Limb (tissue), 2 donors: Measurements from ENCODE around the gene ZMIZ1.

ENCODE experiments used
- DNase-seq, 2 donors: peaks; one replicate each; pipeline ENCODE4 v3.0.0-alpha.2; 2016; ENCODE audit errors: extremely low spot score in 2 of 2

Gene ZMIZ1

DNA sequence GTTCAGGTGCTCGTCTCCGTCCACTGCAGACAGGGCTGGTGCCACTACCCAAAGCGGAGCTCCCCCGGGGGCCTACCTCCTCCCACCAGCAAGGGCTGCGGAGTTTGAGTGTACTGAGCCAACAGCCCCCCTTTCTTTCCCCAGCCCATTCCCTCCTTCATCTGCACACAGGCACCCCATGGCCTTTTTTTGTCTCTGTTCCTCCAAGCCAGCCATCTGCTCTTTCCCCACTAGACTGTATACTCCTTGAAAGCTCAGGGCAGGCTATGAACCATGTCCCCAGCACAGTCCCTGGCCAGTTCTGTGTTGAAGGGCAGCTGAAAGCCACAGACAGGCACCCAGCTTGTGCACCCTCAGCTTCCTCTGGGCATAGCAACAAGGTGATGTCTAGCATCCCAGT is 99.4 kb downstream of the ZMIZ1 start:
- no peak for DNase-seq

DNA sequence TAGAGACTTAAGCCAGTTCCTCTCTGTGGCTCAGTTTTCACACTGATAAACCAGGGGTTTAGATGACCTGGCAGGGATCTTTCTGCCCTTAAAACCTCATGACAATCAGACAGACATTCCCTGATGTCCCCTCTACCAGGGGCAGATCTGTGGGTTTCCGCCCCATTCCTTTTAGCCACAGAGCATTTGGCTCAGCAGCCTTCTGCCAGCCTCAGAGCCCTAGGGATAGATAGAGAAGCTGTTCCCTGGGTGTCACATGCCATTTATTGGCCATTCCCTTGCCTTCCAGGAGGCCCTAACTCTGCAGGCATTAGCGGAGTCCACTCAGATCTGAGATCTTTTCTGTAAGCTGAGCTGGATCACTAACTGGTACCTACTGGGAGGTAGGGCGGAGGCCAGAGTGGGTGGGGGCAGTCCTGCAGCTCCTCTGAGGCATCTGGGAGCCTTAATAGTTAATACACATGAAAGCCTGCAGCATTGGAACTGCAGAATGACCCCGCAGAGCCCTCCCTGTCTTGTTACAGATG is 101.5 kb downstream of the ZMIZ1 start:
- DNase-seq: no peak

DNA sequence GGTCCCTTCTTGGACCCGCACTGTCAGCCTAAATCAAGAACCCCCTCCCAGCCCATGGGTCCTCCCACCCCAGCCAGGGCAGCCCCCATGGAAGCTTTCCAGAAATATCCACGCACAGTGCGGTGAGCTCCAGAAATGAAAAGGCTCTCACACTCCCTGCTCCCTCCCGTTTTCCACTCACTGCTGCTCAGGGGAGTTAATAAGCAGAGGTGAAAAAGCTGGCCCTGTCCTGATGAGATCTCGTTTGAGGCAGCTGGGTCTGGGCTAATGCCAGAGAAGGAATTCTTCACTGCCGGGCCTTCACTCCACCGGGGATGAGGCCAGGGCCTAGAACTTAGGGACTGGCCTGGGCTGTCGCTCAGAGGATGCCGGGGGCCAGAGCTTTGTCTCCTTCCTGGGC is 102.2 kb downstream of the ZMIZ1 start:
- DNase-seq: peak in 1 of 2 donors; percentile 49

DNA sequence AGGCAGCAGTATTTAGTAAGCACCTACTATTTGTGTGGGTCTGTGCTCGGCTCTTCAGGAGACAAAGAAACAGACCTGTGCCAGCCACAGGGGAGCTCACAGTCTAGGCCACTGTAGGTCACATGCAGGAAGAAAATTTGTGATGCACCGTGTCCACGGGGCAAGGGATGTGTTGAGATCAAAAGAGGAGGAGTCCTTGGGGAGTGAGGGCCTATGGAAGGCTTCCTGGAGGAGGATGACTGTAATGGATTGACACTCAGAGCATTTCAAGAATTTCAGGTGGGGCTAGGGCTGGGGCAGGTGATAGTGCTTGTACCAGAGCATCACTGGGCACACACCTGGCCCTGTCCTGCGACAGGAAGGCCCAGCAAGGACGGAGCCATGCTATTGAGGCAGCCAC is 102.7 kb downstream of the ZMIZ1 start:
- DNase-seq: no peak

DNA sequence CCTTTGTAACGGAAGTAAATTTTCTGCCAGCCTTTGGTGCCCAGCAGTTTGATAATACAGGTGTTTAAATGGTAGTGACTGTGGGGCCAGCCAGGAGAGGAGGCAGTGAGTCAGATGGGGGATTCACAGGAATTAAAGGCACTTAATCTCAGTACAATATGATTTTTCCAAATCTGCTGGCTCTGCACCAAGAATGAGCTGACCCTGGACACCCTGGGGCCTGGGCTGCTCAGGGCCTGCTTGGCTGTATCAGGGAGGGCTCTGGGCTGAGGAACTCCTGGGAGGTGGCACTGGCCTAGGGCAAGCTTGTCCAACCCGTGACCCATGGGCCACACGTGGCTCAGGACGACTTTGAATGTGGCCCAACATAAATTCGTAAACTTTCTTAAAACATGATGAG is 104.1 kb downstream of the ZMIZ1 start:
- no peak for DNase-seq

DNA sequence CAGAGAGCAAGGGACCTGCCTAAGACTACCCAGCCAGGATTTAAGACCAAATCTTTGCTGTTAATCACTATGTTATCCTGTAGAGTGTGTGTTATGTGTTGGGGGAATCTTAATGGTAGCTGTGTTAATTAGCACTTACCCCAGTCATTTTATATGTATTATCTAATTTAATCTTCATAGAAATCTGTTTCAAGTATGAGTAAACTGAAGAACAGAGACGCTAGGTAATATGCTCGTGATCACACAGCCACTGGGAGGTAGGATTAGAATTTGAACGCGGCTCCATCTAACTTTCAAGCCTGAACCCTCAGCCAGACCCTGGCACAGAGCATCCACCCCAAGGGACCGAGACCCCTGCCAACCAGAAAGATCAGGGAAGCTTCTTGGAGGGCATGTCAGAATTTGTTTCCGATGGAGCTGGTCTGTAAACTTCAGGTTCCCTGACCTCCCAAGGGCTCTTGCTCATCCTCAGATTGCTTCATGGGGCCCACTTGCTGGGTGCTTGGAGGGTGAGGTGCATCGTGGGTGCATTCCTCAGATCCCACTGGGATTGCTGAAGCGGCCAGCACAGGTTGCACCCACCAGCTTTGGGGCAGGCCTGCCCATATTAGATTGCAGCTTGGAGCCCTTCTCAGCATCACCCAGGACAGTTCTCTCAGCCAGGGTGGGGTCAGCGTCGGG is 105.0 kb downstream of the ZMIZ1 start:
- DNase-seq: no peak

DNA sequence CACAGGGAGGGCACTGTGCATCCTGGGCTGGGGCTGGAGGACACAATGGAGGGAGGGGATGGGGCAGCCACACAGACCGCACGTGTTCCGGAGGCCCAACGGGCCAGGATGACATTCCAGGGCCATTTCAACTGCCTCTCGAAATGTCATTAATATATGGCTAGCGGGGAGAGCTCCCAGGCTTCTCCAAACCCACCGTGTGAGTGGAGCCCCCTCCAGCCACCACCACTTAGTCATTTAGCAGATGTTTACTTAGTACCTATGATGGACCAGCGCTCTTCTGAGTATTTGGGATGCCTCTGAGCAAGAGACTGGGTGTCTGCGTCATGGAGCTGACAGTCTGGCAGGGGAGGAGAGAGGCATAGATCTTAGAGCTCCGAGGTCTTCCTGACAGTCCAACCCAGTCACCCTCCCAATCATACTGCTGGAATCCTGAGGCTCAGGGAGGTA is 107.3 kb downstream of the ZMIZ1 start:
- DNase-seq: no peak

DNA sequence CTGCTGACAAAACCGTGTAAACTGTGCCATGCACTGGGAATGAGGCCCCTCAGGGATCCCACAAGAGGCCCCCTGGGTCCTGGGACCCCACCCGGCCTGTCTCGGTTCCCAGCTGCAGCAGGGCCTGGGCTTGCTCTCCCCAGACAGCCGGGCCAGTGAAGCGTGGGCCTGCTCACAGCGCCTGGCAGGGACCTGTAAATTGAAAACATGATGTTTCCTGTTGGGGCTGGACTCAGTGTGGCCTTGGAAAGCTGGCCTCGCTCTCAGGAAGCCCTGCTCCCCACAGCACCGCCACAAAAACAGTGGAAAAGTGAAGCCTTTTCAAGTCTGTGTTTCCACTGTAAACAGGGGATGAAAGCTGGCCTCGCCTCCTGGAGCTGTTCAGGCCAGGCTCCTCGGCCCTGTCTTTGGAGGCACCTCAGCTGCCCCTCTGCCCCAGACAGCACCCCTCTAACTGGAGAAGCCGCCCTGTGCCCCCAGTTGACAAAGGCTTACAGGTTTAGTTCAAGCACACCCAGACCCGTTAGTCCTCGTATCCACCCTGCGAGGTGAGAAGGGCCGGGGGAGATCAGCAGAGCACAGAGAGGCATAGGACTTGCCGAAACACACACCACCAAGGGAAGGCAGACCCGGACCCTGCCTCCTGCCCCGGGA is 108.3 kb downstream of the ZMIZ1 start:
- peak in 1 of 2 donors; percentile 51 for DNase-seq

DNA sequence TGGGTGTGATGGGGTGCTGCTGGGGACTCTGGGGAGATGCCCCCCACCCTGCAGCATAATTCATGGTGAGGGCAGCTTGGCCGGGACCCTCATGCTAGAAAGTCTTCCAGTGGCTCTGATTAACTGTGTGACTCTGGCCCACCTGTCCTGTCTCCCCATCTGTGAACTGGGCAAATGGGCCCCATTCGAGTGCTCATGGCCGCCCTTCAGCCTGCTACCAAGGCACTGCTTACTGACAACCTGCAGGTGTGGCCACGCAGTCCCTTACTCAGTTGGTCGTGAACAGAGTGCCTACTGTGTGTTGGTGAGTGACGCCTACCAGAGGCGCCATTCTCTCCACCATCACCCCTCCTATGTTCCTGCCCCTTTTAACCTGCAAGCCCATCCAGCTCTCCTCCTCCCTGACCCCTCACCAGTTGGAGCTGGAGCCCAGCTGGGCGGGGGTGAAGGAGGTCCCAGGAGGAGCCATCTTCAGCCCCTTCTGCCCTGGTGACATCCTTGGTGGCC is 109.4 kb downstream of the ZMIZ1 start:
- DNase-seq: no peak

DNA sequence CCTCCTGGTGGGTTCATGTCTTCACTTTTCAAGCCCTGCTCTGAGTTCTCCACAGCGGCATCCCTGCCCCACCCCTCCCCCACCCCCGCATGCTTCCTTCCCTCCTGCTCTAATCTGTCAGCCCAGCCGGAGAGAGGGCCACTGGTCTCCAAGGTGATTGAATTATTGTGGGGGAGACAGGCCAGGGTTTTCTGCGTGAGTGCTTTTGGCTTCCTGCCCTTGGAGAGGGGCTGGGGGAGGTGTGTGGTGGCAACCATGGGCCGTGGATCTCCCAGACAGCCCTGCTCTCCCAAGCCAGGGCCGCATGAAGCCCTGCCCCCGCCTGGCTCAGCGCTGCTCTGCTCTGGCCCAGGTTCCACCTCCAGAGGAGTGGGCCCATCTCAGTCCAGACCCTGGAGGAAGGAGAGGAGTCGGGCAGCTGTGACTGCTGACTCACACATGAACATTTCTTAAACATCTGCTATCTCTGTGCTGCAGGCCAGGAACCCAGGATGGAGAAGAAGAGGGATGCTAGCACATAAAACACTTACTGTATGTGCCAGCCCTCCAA is 109.9 kb downstream of the ZMIZ1 start:
- peak; percentile 45 to 77 for DNase-seq

DNA sequence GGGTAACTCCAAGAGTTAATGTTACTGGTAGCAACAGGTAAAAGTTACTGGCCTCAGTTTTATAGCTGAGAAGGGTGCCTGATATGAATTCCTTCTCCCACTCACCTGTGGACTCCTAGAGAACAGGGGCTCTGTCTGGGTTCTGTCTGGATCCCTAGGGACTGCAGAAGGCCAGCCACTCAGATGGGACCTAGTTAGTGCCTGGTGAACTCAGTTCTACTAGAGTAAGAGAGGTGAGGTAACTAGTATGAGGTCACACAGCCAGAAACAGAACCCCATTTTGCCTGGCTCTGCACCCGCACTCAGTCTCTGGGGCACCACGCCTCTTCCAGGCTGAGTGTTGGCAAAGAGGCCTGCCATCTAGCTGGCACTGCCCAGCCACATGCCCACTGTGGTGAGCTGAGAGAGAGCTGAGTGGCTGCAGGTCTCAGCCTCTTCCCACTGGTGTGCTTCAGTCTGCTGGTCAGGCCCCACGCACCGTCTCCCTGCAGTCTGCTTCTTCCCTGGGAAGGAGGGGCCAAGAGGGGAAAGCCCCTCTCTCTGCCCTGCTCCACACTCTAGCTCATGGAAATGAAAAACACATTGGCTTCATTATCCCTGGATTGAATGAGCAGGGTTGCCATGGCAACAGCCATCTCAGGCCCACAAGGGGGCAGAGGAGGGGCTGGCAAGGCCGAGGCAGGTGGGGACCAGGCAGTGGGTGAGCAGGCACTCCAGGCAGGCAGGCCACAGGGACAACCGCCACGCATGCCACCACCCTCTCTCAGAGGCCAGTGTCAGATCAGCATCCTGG is 110.6 kb downstream of the ZMIZ1 start:
- DNase-seq: peak in 1 of 2 donors; percentile 76

DNA sequence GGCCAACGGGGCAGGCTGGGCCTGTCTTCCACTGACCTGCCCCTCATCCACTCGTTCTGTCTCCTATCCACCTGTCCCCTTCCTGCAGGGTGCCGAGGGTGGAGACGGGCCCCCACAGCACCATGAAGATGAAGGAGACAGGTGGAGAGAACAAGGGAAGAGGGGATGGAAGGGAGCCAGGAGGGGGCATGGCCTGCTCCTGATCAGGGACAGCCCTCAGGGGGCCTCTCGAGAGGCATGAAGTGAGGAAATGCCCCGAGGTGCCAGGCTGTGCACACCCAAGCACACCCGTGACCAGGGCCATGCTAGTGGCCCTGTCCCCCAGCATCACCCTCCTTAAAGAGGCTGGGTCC is 111.2 kb downstream of the ZMIZ1 start:
- DNase-seq: no peak

DNA sequence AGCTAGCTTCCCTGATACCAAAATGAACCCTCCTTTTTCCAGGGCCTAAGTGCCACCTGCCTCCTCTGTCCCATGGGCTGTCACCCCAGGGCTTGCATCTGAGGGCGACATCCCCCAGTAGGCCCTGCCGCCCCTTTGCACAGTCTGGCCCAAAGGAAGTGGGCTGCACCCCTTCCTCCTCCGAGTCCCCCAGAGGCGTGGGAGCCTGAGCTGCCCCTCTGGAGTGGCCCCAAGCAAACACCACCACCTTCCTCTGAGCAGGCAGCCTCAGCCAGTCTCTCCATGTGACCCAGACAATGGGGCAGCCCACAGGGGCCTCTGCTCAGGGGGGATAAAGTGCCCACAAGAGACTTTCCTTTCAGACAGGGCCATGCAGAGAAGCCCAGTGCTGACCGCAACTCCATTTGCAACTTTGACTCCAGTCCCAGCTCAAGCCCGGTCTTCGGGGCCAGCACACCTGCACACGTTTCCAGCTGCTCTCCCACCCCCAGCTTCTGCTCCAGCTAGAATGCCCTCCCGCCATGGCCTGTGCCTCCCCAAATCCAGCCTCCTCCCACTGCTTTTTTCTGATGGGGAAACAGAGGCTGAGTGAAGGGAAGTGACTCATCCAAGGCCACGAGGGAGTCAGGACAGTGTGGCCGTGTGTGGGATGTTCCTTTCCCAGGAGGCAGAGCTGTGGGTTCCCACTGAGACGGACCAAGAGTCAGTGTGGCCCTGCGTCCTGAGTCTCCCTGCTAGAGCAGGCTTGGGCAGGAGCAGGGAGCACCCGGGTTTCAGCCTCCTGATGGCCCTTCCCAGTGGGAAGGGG is 111.9 kb downstream of the ZMIZ1 start:
- DNase-seq: peak in 1 of 2 donors; percentile 35

DNA sequence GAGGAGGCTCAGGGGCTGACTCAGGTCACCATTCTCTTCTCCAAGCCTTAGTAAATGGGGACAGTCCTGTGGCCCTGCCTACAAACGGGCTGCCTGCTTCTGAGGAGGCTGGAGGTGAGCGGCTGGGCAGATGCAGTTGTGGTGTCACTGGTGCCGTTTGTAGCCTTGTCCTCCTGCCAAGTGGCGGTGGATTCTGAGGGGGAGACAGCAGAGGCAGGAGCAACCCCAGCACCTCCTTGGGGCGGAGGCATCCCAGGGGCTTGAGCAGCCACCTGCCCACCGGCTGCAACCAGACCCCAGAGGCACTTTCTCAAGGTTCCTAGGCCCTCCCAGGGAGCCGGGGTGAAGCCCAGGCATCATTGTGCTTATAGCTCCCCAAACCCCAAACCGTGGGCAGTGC is 112.5 kb downstream of the ZMIZ1 start:
- no peak for DNase-seq

DNA sequence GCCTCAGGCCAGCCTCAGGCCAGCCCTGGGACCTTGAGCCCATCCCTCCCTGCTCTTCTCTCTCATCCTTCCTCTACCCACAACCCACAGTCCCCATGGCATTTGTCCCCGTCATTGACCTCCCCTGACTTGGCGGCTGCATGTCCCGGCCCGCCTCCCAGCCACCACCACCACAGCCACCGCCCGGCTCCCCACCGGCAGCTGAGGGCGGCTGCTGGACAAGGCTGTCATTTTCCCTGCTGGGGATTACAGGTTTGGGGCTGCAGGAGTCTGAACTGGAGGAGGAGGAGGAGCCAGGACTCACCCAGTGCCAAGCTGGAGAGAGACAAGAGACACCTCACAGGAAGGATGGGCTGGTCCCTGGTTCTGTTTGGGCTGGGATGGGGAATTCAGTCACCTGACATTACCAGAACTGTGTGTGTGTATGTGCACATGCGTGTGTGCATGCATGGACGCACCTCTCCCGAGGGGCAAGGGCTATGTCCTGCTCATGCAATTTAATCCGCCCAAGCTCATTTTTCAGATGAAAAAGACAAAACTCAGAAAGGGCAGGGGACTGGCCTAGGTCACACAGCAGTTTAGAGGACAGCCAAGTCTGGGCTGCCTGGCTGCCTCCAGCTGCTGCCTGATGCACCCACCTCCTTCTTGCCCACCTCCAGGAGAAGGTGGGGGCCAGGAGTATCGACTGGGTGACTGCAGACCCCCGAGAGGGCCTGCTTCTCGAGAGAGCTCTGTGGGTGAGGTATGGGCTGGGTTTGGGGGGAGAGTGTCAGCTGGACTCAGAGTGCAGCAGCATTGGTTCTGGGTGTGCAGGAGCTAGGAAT is 113.1 kb downstream of the ZMIZ1 start:
- peak in 1 of 2 donors; percentile 49 for DNase-seq

DNA sequence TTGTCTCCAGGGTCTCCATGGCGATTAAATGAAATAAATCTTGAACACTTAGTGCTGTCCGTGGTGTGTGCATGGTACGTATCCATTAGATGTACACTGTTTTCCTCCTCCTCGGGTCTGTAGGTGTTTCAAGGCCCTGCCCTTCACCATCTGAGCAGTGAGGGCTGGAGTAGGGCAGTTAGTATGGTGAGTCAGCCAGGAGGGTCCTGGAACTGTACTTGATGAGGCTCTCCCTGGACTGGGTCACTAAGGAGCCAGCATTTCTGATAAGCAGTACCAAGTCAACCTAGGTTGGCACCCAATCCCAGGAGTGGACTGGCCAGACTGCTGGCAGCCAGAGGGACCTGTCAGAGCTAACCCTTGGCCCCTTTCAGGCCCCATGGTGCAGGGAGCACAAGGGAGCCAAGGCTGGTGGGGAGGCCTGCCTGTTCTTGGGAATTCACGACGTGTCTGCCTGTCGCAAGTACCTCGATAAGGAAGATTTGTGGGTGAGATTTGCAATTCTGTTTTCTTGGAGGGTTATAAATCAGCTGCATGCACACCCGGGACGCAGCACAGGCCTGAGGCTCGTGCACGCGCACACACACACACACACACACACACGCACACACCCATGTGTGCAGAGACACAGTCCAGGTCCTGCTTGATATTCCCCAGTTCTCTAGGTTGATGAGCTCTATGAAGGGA is 114.2 kb downstream of the ZMIZ1 start:
- DNase-seq: peak in 1 of 2 donors; percentile 32

DNA sequence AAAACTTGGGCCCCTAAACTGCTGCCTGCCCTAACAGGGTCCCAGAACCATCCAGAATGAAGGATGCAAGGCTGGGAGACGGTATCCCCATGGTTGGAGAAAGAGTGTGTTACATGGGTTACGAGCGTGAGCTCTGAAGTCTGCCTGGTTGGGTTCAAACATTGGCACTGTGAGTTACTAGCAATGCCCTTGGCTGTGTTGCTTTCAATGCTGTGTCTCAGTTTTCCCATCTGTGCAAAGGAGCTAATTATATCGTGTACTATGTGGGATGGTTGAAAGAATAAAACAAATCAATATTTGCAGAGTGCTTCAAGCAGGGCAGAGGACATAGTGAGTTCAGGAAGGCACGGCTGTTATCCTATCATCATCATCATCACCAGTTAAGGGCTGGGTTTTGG is 114.7 kb downstream of the ZMIZ1 start:
- no peak for DNase-seq

DNA sequence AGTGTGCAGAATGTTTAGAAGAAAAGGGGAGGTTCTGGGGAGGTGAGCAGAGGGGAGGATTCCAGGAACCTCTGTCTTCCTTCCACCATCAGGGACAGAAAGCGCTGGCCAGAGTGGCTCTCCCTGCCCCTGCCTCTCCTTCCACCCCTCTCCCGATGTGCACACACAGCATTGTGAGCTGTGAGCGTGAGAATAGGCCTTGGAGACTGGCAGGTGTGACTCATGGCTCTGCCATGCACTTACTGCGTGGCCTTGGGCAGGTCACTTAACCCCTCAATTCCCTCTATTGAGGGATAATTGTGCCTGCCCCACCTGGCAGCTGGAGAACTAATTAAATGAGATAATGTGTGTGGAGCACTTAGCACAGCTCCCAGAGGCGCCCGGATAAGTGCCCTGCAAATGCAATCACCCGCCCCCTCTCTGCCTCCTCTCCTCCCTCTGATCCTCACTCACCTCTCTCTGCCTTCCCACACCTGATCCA is 115.4 kb downstream of the ZMIZ1 start:
- DNase-seq: peak in 1 of 2 donors; percentile 33

DNA sequence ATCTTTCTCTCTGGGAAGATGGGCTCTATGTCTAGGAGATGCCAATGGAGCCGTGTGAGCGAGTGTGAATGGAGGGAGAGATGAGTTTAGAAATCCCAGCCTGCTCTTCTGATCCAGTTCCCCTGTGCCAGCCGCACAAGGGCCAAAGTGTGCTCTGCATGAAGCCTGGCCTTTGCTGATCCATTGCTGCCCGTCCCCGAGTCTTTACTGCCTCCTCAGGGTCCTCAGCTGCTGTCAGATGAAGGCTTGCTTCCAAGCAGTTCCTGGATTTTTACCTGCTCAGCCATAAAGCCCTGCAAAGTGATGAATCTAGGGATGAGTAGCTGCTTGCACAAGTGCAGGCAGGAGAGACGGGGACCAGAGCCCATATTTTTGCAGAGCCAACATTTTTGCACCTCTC is 115.9 kb downstream of the ZMIZ1 start:
- DNase-seq: no peak
